Skeletal muscle satellite cell (primary cell): Measurements from ENCODE around the gene IZUMO1R.
"Not testable (repeated sequence)": the region's sequence is repeated elsewhere in the genome, so short reads cannot be mapped to it uniquely, and the experiment has no call there.

Source experiments
- H3K27me3 ChIP-seq: 2 replicates; pipeline ENCODE4 v1.7.0; 2013; ENCODE audit warnings: low read length; ENCODE audit not compliant: control insufficient read depth, insufficient read depth
- H3K36me3 ChIP-seq: 2 replicates; pipeline ENCODE4 v1.7.0; 2013; ENCODE audit warnings: mild to moderate bottlenecking, control low read depth, low read length; ENCODE audit not compliant: insufficient read depth
- H3K4me1 ChIP-seq: 2 replicates; pipeline ENCODE4 v1.7.0; 2013; ENCODE audit warnings: low read length; ENCODE audit not compliant: control insufficient read depth, insufficient read depth
- H3K4me2 ChIP-seq: 2 replicates; pipeline ENCODE4 v1.7.0; 2013; ENCODE audit warnings: mild to moderate bottlenecking, low read length
- H3K4me3 ChIP-seq: 2 replicates; pipeline ENCODE4 v1.7.0; 2013; ENCODE audit warnings: low read length
- H3K9ac ChIP-seq: 2 replicates; pipeline ENCODE4 v1.7.0; 2013; ENCODE audit warnings: mild to moderate bottlenecking, low read depth, low read length, moderate library complexity
- H3K9me3 ChIP-seq: replicated peaks from 2 replicates; pipeline ENCODE4 v1.7.0; 2013; ENCODE audit warnings: mild to moderate bottlenecking, control low read depth, low read length

IZUMO1R gene

DNA sequence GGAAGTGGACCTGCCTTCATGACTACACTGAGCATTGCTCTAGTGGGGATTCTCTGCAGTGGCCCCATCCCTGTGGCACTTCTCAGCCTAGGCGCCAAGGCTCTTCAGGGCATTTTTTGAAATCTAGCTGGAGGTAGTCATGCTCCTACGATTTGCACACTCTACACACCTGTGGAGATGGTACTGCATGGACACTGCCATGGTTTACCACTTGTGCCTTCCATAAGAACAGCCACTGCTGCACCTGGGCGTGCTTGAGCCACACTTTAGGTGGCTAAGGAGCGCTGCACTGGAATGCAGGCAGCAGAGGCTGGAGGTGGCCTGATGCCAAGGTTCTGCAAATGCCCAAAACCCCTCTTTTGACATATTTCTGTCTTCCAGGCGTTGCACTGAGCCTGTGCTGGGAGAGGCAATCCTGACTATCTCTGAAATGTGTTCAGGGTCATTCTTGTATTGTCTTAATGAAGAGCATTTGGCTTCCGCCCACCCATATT lies 24.3 kb downstream of the IZUMO1R start:
- Histone ChIP-seq H3K36me3 (no peaks in the 10 kb centered on the region), H3K27me3 (no peaks in the 10 kb centered on the region), H3K4me3 (no peak overlapping the region), H3K9ac (no peak overlapping the region), H3K4me1 (no peaks in the 10 kb centered on the region), H3K9me3 (no peaks in the 10 kb centered on the region), H3K4me2 (no peak overlapping the region)

DNA sequence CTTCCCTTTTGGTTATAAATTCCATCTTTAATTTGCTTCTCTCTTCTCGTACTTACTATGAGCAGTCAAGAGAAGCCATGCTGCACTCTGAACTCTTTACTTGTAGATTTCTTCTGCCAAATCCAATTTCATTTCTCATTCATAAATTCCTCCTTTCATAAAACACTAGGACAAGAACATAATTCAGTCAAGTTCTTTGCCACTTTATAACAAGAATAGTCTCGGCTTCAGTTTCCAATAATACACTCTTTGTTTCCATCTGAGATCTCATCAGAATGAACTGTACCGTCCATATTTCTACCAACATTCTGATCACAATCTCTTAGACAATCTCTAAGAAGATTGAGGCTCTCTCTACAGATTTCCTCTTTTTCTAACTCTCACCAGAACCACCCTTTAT lies 25.1 kb downstream of the IZUMO1R start:
- no peak overlapping the region for H3K4me3 ChIP-seq
- no peaks in the 10 kb centered on the region for H3K27me3 ChIP-seq
- H3K9me3 ChIP-seq, result no peaks in the 10 kb centered on the region
- H3K4me2 ChIP-seq, result no peak overlapping the region
- no peak overlapping the region for H3K9ac ChIP-seq
- H3K4me1 ChIP-seq, result no peaks in the 10 kb centered on the region
- no peaks in the 10 kb centered on the region for H3K36me3 ChIP-seq

DNA sequence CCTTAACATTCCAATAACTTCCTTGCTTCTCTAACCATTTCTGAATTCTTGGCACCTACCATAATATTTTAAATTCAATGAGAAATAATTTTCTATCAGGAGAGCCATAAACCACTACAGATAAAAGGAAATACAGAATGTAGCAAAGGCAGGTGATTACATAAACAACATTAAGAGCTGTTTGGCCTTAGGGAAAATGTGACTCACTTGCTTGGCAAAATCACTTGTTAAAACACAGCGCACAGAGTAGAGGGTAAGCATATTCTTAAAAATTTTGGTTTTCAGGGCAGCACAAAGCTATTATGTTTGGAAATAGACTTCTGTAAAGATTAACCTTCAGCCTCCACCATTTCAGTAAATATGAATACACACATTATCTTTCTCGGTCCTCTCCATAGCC lies 26.4 kb downstream of the IZUMO1R start:
- H3K4me2 ChIP-seq, result no peak overlapping the region

DNA sequence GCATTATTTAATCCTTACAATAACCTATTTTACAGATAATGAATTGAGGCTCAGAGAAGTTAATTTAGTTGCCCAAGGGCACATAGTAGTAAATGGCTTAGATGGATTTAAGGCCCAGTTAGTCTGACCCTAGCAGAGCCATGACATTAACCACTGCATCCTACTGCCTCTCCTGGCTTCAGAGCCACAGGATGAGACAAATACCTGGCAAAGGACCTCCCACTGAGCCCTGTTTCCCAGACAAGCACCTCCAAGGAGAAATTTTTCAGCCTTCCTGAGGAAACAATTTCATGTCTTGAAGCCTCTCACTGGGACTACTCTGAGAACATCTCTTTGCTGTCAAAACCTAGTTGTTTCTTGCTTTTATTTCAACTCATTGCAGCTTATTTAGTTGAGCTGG lies 28.4 kb downstream of the IZUMO1R start:
- H3K36me3 ChIP-seq, result no peaks in the 10 kb centered on the region
- no peak overlapping the region for H3K4me2 ChIP-seq
- H3K4me3 ChIP-seq, result no peak overlapping the region
- H3K4me1 ChIP-seq, result no peaks in the 10 kb centered on the region
- H3K9me3 ChIP-seq, result no peaks in the 10 kb centered on the region
- no peak overlapping the region for H3K9ac ChIP-seq
- no peaks in the 10 kb centered on the region for H3K27me3 ChIP-seq

More for the DNA sequence above, 26.4 kb downstream of the IZUMO1R start:
- Histone ChIP-seq H3K4me3 (no peak overlapping the region), H3K9ac (no peak overlapping the region), H3K4me1 (no peaks in the 10 kb centered on the region), H3K9me3 (no peaks in the 10 kb centered on the region), H3K27me3 (no peaks in the 10 kb centered on the region), H3K36me3 (no peaks in the 10 kb centered on the region)

DNA sequence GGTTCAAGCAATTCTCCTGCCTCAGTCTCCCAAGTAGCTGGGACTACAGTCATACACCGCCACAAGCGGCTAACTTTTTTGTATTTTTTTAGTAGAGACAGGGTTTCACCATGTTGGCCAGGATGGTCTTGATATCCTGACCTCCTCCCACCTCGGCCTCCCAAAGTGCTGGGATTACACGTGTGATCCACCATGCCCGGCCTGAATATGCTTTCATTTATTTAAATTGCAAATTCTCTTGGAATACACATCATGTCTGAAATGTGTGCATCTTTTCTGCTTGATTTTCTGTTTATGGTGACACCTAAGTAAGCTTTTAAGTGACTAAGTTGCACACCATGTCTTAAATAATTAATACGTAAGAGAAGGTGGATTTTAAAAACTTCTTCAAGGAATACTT lies 31.7 kb downstream of the IZUMO1R start:
- Histone ChIP-seq H3K9me3 (no peaks in the 10 kb centered on the region), H3K27me3 (no peaks in the 10 kb centered on the region), H3K4me3 (no peak overlapping the region), H3K36me3 (no peaks in the 10 kb centered on the region), H3K9ac (no peak overlapping the region), H3K4me2 (no peak overlapping the region), H3K4me1 (no peaks in the 10 kb centered on the region)

DNA sequence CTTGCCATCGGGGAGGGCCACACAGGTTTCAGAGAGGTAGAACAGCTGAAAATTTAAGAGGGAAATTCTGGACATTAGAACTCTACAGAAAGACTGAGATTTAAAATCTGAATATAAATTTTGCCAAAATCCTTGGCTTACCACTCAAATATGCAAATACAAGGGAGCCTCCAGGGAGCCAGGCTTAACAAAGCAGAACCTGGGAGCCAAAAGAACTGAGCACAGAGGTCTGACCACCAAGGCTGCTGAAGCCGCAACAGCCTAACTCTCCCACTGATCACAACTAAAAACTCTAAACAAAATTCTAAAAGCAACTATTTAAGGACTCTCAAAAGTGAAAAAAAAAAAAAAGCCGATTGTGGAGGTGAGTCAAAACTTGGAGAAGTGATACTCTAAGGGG lies 34.3 kb downstream of the IZUMO1R start:
- Histone ChIP-seq H3K9ac (no peak overlapping the region), H3K4me3 (no peak overlapping the region), H3K9me3 (no peaks in the 10 kb centered on the region), H3K4me1 (no peaks in the 10 kb centered on the region), H3K27me3 (no peaks in the 10 kb centered on the region), H3K4me2 (no peak overlapping the region), H3K36me3 (no peaks in the 10 kb centered on the region)

DNA sequence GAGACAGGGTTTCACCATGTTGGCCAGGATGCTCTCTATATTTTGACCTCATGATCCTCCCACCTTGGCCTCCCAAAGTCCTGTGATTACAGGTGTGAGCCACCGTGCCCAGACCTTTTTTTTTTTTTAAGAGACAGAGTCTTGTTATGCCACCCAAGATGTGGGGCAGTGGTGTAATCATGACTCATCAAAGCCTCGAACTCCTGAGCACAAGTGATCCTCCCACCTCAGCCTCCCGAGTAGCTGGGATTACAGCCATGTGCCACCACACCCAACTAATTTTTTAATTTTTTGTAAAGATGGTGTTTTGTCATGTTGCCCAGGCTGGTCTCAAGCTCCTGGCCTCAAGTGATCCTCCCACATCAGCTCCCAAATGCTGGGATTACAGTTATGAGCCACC lies 37.9 kb downstream of the IZUMO1R start:
- H3K4me2 ChIP-seq, result no peak overlapping the region
- no peak overlapping the region for H3K4me3 ChIP-seq
- H3K27me3 ChIP-seq, result peaks cover 7% of the 10 kb centered on the region
- no peak overlapping the region for H3K9ac ChIP-seq
- H3K9me3 ChIP-seq, result no peaks in the 10 kb centered on the region
- no peaks in the 10 kb centered on the region for H3K36me3 ChIP-seq
- no peaks in the 10 kb centered on the region for H3K4me1 ChIP-seq

DNA sequence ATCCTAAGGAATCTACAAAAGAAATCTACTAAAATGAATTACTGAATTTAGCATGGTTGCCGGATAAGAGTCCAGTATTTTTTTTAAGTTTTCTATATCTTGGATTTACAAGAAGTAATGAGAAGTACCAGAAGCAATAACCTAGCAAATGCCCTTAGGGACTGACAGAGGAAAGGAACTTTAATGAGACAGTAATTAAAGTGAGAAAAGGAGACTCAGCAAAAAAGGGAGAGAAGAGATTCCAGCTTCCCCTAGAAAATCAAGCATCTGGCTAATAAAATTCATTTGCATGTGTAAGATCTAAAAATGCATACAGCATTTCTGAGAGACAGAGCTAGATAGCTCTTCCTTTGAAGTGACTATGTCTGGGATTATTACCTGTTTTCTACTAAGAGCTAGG lies 39.1 kb downstream of the IZUMO1R start:
- Histone ChIP-seq H3K9me3 (no peaks in the 10 kb centered on the region), H3K27me3 (peaks cover 7% of the 10 kb centered on the region), H3K4me1 (no peaks in the 10 kb centered on the region), H3K36me3 (no peaks in the 10 kb centered on the region), H3K4me2 (no peak overlapping the region), H3K9ac (no peak overlapping the region), H3K4me3 (no peak overlapping the region)

DNA sequence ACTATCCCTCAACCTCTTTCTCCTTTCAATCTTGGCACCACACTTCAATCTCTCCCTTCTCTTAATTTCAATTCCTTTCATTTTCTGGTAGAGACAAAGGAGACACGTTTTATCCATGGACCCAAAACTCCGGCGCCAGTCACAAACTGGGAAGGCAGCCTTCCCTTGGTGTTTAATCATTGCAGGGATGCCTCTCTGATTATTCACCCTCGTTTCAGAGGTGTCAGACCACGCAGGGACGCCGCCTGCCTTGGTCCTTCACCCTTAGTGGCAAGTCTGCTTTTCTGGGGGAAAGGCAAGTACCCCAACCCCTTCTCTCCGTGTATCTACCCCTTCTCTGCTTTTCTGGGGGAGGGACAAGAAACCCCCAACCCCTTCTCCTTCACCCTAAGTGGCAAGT lies 41.9 kb downstream of the IZUMO1R start:
- not testable (repeated sequence) for H3K4me3 ChIP-seq, H3K9ac ChIP-seq, H3K9me3 ChIP-seq, H3K4me1 ChIP-seq, H3K4me2 ChIP-seq, H3K27me3 ChIP-seq, H3K36me3 ChIP-seq

DNA sequence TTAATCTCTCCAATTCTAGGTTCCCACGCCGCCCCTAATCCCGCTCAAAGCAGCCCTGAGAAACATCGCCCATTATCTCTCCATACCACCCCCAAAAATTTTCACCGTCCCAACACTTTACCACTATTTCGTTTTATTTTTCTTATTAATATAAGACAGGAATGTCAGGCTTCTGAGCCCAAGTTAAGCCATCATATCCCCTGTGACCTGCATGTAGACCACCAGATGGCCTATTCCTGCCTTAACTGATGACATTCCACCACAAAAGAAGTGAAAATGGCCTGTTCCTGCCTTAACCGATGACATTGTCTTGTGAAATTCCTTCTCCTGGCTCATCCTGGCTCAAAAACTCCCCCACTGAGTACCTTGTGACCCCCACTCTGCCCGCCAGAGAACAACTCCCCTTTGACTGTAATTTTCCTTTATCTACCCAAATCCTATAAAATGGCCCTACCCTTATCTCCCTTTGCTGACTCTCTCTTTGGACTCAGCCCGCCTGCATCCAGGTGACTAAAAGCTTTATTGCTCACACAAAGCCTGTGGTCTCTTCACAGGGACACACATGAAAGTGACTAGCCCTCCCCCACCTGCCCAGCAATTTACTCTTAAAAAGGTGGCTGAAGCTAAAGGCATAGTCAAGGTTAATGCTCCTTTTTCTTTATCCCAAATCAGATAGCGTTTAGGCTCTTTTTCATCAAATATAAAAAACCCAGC lies 46.6 kb downstream of the IZUMO1R start:
- H3K4me1 ChIP-seq, H3K27me3 ChIP-seq, H3K9ac ChIP-seq, H3K4me3 ChIP-seq, H3K36me3 ChIP-seq, H3K9me3 ChIP-seq, H3K4me2 ChIP-seq: not testable (repeated sequence)
